B cell (primary cell): ENCODE data around the gene CNR2.
"Not testable (repeated sequence)": the region's sequence is repeated elsewhere in the genome, so short reads cannot be mapped to it uniquely, and the experiment has no call there.

Source experiments
- EZH2 ChIP-seq: IDR thresholded peaks from 2 replicates; pipeline ENCODE4 v1.6.1; 2012; ENCODE audit warnings: borderline replicate concordance, low read depth, mild to moderate bottlenecking, moderate library complexity, low read length; ENCODE audit not compliant: insufficient read depth, poor library complexity, severe bottlenecking
- TF ChIP-seq, protein P1 (sequence below): fragments of 200-600 bp; IDR thresholded peaks from one replicate; pipeline ENCODE4 v1.8.0; 2022; ENCODE audit warnings: antibody characterized with exemption, mild to moderate bottlenecking

- TF ChIP-seq, protein P1, sequence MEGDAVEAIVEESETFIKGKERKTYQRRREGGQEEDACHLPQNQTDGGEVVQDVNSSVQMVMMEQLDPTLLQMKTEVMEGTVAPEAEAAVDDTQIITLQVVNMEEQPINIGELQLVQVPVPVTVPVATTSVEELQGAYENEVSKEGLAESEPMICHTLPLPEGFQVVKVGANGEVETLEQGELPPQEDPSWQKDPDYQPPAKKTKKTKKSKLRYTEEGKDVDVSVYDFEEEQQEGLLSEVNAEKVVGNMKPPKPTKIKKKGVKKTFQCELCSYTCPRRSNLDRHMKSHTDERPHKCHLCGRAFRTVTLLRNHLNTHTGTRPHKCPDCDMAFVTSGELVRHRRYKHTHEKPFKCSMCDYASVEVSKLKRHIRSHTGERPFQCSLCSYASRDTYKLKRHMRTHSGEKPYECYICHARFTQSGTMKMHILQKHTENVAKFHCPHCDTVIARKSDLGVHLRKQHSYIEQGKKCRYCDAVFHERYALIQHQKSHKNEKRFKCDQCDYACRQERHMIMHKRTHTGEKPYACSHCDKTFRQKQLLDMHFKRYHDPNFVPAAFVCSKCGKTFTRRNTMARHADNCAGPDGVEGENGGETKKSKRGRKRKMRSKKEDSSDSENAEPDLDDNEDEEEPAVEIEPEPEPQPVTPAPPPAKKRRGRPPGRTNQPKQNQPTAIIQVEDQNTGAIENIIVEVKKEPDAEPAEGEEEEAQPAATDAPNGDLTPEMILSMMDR: not testable (repeated sequence)
- not testable (repeated sequence) for TF ChIP-seq EZH2
Measured at GRCh38 chr1:23900017-23900416, 13.1 kb downstream of the CNR2 start.
